HT-29 (cell line): ENCODE results near the gene ZBTB7B. TPM values are rescaled to one million over a fixed set of nuclear protein-coding genes. Genes with fewer than 3 reads are reported as not detected.
A peak's percentile ranks its signal among the peaks of the same experiment; 100 is the strongest.

Source experiments
- DNase-seq: peaks from one replicate; pipeline ENCODE4 v3.0.0-alpha.2; 2015; ENCODE audit warnings: low spot score
- total RNA-seq: library from RNA; depleted of rRNA; stranded (reverse); fragments of >200 nt; shearing (Covaris generic); gene quantifications from 2 replicates; pipeline ENCODE4 v1.2.3, GENCODE V29; 2014

ZBTB7B gene
- total RNA-seq, 1 experiment from 2014 or later, result 83.4 TPM

- DNase-seq, result peak; percentile 42
Measured at GRCh38 chr1:155003766-155004351, 1.3 kb downstream of the ZBTB7B start.

GRCh38 chr1:155004352-155005075, 1.9 kb downstream of the ZBTB7B start:
- peak; percentile 36 for DNase-seq

- DNase-seq, result no peak
Measured at GRCh38 chr1:155005076-155006011, 2.7 kb downstream of the ZBTB7B start.

DNA sequence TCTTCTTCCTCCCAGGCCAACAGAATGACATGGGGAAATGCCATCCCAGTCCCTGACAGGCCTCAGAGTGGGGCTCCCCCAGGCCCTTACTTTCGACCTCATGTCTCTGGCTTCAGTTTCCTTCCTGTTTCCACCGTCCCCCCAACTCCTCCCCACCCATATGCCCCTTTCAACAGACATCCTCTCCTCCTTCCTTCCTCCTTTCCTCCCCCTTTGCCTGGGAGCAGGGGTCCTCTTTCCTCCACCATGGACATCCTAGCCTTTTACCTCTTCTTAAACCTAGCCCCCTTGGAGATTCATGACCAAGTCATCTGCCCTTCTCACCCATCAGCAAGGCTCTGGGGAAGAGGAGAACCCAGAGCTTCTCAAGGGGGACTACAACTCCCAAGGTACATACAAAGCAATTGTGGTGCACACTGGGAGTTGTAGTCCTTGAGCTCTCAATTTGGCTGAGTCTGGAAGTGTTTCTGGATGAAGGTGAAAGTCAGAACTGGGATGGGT, 4.0 kb downstream of the ZBTB7B start:
- no peak for DNase-seq

DNA sequence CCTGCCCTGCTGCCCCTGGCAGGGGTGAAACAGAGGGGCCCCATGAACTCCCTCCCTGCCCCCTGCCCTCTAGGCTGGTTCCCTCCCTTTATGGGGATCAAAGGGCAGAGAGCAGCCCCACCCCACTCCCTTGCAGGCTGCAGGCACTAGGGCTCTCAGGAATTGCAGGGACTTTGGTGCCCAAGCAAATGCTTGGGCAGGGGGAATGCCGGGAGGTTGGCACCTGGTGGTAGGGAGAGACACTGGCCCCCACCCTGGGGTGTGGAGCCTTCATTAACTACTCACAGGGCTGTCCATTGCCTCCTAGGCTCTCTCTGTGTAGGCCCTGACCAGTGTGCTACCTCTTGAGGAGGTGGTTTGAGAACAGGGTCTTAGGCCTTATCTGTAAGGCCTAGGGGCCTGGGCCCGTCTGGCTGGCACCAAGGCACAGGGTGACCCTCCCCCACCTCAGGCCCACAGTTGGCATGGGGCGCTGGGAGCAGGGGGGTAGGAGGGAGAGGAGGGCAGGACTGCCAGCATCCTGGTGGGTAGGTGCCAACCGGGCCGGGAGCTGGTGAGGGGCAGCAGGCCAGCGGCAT, 4.7 kb downstream of the ZBTB7B start:
- DNase-seq, result no peak

DNA sequence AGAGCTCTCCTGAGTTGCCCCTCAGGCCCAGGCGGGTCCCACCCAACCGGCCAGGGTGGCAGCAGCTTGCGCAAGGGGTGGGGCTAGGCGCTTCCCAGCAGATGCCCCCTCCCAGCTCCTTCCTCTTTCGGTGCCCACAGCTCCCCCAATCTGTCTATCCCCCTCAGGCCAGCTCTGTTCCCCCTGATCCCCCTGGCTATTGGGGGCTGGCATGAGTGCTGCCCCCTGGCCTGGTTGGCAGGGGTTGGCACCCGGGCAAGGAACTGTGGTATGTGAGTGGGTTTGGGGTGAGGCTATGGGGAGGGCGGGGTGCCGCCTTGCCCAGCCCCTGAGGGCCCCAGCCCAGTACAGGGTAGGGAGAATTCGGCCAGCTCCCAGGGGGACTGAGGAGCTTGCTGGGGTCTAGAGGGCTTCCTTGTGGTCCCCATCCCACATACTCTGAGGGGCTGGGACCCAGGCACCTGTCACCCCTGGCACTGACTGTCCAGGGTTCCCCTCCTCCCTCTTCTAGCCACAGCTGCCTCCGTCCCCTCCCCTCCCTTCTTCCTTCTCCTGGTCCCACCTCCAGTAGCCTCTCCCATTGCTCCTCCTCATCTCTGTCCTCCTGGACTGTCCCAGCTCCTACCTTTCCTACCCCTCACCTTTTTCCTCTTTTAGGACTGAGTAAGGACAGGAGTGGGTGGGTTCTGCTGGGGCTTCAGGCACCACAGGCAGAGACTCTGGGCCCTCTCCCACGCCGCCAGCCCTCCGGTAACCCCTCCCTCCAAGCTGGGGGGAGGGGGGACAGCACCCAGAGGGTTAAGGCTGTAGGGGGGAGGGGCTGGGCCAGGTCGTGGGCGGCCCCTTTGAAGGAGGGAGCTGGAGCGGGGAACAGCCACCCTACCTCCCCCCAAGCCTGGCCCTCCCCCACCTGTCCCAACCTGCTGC, 5.7 kb downstream of the ZBTB7B start:
- DNase-seq, result no peak

DNA sequence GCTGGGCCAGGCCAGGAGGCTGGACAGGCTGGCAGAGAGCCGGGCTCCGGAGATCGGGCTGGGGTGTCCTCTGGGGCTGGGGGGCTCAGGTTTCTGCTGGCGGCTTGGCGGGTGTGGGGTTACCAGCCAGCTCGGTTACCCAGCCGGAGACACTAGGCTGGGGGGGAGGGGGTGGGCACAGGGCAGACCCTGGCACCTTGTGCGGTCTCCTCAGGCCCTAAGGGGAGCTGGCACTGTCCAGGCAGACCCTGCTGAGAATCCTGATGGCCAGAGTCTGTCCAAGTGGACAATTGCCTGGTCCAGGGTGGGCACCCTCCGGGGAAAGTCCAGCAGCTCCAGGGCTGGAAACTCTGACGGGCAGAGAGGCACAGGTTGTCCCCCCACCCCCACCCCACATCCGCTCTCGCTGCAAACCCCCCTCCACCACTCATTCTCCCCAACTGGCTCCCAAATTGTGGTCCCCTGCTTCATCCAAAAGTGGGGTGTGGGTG, 6.7 kb downstream of the ZBTB7B start:
- no peak for DNase-seq

- DNase-seq, result no peak
Measured at GRCh38 chr1:155009742-155010141, 7.1 kb downstream of the ZBTB7B start.

DNA sequence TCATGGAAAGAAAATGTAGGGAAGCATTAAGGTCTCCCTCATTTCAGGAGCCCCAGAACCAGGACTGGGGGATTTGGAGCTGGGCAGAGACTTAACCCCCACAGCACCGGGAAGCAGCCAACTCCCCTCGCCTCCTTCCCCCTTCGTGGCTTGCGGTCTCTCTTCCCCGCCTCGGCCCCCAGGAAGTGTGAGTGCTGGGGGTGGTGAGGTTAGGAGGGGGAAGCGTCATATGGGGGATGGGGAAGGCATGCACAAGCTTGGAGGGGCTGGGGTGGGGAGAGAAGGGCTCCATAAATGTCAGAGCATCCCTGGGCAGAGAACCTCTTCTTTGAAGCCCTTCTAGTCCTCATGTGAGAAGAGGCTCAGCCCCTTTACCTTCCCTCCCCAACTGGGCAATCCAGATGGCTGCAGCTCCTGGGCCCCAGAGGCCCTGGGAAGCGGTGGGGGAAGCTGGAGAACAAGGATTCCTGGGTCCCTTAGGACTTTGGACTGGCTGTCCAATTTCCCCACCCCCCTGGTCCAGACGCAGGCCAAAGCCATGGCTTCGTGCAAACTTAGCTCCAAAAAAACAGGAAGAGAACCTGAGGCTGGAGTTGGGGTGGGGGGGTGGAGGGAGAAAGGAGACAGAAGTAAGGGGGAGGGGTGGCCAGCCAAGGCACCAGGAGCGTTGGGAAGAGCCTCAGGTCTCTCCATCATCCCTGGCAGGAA, 7.8 kb downstream of the ZBTB7B start:
- DNase-seq, result no peak

GRCh38 chr1:155011004-155011416, 8.4 kb downstream of the ZBTB7B start:
- DNase-seq, result no peak

DNA sequence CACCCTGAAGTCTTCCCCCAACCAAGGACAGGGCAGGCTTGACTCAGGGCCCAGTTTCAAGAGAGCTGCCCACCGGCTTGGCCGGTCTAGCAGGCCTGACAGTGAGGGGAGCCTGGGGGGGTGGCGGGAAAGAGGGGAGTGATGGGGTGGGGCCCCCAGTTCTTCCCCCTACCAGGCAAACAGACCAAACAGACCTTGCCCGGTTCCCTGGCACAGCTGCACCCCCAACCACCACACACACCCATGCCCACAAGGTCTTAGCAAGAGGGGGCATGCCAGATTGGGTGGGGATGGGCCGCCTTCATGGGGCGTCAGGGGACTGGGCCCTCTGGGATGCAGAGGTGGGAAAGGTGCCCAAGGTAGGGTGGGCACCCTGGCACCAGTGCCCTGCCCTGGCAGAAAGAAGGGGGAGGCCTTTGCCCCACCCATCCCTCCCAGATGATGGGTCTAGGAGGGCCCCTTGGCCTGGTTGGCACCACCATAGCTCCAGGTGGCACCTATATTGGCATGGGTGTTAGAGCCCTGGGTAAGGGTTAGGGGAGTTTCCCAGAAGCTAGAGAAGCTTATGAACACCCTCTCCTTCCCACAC, 8.9 kb downstream of the ZBTB7B start:
- no peak for DNase-seq

GRCh38 chr1:155012026-155012546, 9.5 kb downstream of the ZBTB7B start:
- DNase-seq, result peak; percentile 46

GRCh38 chr1:155012776-155013602, 10.4 kb downstream of the ZBTB7B start:
- no peak for DNase-seq

DNA sequence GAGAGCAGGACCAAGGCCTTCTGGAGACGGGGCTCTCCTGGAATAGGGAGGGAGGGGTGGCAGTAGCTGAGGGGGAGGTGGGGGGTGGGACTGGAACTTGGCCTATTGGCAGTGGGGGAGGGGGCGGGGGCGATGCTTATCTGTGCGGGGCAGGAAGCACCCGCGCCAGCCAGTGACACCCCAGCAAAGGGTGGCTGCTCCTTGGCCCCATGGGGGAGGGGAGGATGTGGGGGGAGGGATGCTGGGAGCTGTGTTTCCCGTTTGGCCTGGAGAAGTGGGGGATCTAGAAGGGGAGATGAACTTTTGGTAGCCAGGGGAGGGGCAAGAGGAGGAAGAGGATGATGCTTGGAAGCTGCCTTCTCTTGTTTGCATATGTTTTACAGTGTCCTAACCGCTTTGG, 11.0 kb downstream of the ZBTB7B start:
- no peak for DNase-seq

GRCh38 chr1:155014709-155015508, 12.3 kb downstream of the ZBTB7B start:
- no peak for DNase-seq

DNA sequence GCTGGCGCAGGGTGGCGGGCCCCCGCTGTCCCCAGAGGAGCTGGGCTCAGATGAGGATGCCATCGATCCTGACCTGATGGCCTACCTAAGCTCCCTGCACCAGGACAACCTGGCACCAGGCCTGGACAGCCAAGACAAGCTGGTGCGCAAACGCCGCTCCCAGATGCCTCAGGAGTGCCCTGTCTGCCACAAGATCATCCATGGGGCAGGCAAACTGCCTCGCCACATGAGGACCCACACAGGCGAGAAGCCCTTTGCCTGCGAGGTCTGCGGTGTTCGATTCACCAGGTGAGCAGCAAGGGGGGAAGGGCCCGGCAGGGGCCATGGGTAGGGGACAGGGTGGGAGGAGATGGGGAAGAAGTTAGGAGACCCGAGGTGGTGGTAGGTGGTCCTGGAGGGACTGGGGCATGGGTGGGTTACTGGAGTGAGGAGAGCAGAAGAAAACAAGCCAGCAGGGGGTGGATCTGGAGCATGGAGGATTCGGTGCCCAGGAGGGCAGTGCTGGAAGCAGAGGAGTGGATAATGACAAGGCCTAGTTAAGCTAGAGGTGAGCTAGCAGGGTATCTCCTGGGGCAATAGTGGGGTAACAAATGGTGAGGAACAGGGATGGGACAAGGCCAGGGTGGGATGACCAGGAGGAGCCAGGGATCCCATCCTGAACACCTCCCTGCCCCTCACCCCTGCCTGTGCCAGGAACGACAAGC, 13.1 kb downstream of the ZBTB7B start:
- no peak for DNase-seq
